GM18520 (cell line): ENCODE measurements around the gene AUTS2.
A peak's percentile ranks its signal among the peaks of the same experiment; 100 is the strongest.

Experiments used
- ATAC-seq: cut with Tn5 transposase; IDR thresholded peaks from one replicate; pipeline ENCODE4 v1.9.1; 2021; ENCODE audit not compliant: unreplicated experiment

Gene AUTS2

DNA sequence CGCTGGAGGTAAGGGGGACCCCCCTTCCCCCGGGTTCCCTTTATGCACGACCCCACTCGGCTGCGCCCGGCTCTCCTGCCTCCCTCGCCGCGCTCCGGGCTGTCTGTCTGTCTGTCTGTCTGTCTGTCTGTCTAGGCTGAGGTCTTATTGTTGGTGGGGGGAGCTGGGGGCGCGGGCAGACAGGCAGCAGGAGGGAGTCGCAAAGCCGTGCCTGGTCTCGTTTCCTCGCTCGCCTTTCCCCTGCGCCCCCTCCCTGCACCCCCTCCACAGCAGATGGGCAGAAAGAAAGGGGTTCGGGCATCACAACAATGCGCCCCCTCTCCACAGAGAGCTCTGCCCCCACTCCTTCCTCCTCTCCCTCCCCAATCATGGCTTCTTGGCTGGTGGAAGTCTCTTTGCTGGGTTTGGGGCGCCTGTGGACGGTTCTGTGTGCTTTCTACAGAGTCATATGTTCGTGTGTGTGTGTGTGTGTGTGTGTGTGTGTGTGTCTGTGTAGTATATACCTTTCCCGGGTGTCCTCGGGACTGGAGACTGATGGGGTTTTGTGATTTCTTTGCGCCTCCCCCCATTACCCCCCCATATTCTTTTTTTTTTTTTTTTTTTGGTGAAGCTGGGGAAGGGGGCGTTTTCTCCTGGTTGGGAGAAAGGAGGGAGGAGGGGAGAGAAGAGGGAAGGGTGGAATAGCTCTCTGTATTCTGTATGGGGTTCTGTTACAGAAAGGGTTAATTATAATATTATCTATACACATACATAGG, 1.9 kb downstream of the AUTS2 start:
- ATAC-seq = no peak

DNA sequence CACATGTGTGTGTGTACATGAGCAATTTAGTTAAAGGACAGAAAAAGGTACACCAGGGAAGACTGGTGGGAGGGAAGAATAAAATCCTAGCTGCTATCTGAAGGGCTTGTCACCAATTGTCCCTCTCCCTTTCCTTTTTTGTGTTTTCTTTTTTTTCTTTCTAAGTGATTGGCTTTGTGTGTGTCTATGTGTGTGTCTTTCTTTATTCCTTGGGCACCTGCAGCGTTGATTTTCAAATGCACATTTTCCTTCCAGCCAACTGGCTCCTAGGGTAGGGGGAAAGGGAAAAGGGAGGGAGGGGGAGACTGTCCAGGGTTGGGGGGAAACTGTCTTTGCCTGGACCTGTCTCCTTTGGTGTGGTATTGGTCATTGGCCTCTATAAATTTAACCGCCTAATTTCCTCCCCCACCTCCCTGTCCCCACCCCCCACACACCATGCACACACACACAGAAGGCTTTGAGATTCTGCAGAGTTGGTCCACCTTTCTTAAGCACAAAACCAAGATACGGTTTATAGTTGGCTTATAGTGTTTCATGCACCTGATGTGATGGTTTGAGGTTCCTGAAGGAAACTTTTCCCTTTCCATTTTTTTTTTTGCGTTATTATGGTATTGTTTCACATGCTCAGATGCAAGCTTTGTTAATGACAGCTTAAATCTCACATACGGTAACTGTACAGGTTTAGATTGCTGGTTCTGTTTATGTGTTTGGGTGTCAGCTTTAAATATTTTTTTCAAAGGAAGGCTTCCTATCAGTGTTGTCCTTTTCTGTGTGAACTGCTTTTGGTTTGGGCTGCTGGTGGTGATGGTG, 2.6 kb downstream of the AUTS2 start:
- no peak for ATAC-seq

- ATAC-seq = no peak
Observed at GRCh38 chr7:69602522-69602921, 4.2 kb downstream of the AUTS2 start.

DNA sequence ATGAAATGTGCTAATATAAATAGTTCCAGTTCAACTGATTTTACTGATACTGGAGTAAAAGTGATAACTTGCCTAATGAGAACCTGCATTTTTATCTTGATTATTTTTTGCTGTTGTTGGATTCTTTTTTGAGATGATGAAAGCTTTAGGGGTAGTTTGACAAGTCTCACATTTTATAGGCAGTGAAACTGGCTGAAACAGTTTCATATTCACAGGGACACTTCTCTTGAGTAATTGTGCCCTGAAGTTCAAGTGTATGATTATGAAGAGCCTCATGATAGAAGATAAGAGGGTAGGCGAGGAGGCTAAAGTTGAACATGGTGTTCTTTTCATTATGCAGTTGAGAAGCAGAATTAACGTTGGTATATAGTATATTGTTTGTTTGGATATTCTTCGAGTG, 5.1 kb downstream of the AUTS2 start:
- peak; percentile 36 for ATAC-seq

- ATAC-seq = peak; percentile 79
Observed at GRCh38 chr7:69603937-69604494, 5.7 kb downstream of the AUTS2 start.

- ATAC-seq = no peak
Observed at GRCh38 chr7:69605070-69605469, 6.8 kb downstream of the AUTS2 start.

GRCh38 chr7:69605546-69605945, 7.3 kb downstream of the AUTS2 start:
- no peak for ATAC-seq

DNA sequence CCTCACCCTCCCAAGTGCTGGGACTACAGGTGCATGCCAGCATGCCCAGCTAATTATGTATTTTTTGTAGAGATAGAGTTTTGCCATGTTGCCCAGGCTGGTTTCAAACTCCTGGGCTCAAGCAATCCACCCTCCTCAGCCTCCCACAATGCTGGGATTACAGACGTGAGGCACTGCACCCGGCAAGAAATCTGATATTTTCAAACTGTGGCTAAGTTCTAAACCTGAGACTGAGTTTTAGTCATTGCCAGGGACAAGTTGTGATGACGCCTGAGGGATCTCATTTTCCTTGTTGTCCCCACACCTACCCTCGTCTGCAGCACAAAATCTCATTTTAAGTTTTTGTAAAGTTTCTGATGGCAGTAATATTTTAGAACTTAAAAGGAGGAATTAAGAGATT, 9.8 kb downstream of the AUTS2 start:
- no peak for ATAC-seq

- no peak for ATAC-seq
Observed at GRCh38 chr7:69608878-69609277, 10.6 kb downstream of the AUTS2 start.

DNA sequence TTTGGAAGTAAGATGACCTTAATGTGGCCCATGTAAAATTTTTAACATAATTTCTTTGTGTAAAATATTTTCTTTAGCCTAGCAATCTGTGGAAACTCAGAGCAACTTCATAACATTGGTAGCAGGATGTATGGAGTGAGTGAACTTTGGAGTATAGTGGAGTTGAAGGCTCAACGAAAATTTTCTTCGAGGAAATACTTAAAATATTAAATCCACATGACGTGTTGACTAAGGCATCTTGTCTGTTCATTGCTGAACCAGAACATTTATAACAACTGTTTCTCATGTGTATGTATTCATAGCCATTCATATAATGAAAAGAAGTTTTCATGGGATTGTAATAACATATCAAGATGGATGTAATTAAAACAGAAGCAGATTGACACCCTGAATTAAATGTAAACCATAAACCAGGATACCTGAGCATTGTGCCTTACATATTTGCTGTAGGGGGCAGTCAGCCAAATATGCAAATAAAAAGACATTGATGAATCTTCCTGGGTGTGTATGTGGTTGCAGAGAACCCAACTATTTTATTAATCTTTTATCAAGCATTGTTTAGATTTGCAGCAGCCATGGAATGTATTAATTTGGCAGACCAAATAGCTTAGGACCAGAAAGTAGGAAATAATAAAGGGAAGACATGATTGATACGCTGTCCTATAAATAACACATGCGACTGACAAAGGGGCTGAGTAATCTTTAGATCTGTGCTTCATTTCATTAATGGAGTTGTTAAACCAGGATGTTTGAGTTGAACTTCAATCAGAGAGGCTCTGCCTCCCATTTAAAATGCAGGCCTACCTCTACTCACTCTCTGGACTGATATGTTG, 11.5 kb downstream of the AUTS2 start:
- ATAC-seq = no peak

- ATAC-seq = no peak
Observed at GRCh38 chr7:69610374-69611084, 12.3 kb downstream of the AUTS2 start.

DNA sequence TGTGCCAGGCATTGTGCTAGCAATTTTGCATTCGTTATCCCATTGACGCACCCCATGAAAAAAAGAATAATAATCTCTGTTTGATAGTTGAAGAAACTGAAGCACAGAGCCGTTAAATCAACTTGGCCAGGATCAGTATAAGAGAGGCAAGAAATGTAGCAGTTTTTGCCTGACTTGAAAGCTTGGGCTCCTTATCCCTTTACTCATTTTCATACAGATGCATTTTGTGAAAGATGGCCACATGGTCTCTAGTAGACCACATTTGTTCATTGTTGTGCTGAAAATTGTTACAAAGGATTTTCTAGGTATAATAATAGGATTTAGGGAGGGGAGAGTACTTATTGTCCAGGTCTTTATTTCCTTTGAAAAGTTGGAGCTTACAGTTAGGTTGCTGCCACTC, 14.7 kb downstream of the AUTS2 start:
- no peak for ATAC-seq

- no peak for ATAC-seq
Observed at GRCh38 chr7:69613846-69614245, 15.6 kb downstream of the AUTS2 start.

- ATAC-seq = no peak
Observed at GRCh38 chr7:69615685-69616084, 17.4 kb downstream of the AUTS2 start.

DNA sequence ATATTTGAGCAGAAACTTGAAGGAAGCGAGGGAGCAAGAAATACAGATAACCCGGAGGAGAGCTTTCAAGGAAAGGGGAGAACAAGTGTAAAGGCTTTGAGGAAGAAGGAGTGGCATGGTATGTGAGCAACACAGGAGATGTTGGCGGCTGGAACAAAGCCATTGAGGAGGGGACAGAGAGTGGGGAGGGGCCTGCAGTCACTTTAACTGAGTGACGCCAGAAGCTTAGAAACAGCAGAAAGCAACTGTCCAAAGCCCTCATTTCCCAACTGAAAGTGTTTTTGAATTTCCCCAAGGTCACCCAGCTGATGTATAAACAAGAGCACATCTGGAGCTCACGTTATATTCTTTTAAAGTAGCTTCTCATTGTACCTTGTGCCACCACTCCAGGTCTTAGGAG, 19.1 kb downstream of the AUTS2 start:
- no peak for ATAC-seq

- no peak for ATAC-seq
Observed at GRCh38 chr7:69619054-69619453, 20.8 kb downstream of the AUTS2 start.

DNA sequence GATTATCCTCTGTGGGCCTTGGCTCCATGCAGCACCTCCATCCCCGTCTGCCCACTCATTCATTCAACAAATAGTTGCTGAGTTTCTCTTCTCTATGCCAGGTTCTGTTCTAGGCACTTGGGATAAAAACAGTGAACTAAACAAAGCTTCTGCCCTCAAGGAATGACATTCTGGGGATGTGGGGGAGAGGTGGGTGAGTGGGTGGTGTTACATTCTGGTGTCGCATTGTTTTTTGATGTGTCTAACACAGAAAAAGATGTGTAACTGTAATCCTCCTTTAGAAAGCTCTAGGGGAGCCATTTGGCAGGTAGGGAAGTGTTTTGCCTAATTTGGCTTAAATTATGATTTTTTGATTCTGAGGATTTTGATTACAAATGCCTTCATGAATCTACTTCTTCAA, 21.4 kb downstream of the AUTS2 start:
- ATAC-seq = no peak

DNA sequence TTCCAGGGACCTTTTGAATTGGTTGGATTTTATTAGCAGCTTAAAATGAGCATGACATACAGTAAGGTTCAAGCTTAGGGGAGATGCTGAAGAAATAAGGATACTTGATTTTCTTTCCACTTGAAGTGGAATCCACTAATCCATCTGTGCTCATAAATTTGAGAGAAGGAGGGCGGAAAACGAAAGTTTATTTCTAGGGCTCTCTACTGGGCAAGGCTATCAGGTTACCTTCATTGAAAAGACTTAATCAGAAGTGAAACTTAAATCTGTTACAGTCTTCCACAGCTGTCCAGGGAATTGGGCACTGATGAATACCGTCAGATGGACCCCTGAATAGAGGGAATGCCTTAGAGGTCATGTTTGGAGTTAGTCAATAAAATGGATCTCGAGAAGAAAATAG, 21.8 kb downstream of the AUTS2 start:
- ATAC-seq = no peak

DNA sequence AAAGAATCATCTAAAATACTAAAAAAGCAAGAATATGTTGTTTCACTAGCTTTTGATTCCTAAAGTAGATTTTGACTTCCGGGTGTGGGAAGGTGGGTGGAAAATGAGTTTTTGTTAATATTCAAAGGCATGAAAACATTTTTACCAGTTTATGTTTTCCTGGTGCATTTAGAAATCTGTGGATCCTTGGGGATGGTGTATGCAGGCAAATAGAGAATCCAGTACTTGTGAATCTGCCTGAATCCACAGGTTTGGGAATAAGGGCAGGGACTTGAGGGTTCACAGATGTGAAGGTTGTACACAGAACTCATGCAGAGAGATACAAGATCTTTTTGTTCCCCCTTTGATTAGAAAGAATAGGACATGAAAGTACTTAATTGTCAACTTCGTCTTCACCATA, 22.4 kb downstream of the AUTS2 start:
- ATAC-seq = no peak

- ATAC-seq = no peak
Observed at GRCh38 chr7:69622014-69622835, 23.9 kb downstream of the AUTS2 start.
